Heart right ventricle (tissue), 16 donors: ENCODE results near the gene ZNF81. TPM values are rescaled to one million over a fixed set of nuclear protein-coding genes. Genes with fewer than 3 reads are reported as not detected.
"Not testable (repeated sequence)": the region's sequence is repeated elsewhere in the genome, so short reads cannot be mapped to it uniquely, and the experiment has no call there.

Source experiments
- ATAC-seq, 8 donors: fragments of 200-7000 bp; cut with Tn5 transposase; one replicate each; pipeline ENCODE4 v1.9.1; 2020; ENCODE audit warnings: mild to moderate bottlenecking in 8 of 8, moderate library complexity in 8 of 8, moderate number of reproducible peaks in 1 of 8
- DNase-seq, 2 donors: peaks; one replicate each; pipeline ENCODE4 v3.0.0-alpha.2; 2020
- H3K27ac ChIP-seq, 10 donors: fragments of 200-600 bp; sonication (generic) in 2 of 10; one replicate each; pipeline versions ENCODE4 v1.5.0 to v1.8.0; 2020 to 2022; ENCODE audit warnings: mild to moderate bottlenecking in 3 of 10
- H3K27me3 ChIP-seq, 7 donors: fragments of 200-600 bp; one replicate each; pipeline ENCODE4 v1.8.0; 2021 to 2022; ENCODE audit warnings: mild to moderate bottlenecking in 2 of 7
- H3K36me3 ChIP-seq, 9 donors: fragments of 200-600 bp; sonication (generic) in 1 of 9; one replicate each; pipeline versions ENCODE4 v1.5.0 to v1.8.0; 2020 to 2022; ENCODE audit warnings: mild to moderate bottlenecking in 2 of 9
- H3K4me1 ChIP-seq, 9 donors: fragments of 200-600 bp; sonication (generic) in 1 of 9; one replicate each; pipeline versions ENCODE4 v1.5.0 to v1.8.0; 2020 to 2022; ENCODE audit warnings: mild to moderate bottlenecking in 4 of 9
- H3K4me3 ChIP-seq, 10 donors: fragments of 200-600 bp; sonication (generic) in 2 of 10; one replicate each; pipeline versions ENCODE4 v1.5.0 to v1.8.0; 2020 to 2022; ENCODE audit warnings: mild to moderate bottlenecking in 7 of 10, moderate library complexity in 2 of 10
- H3K9me3 ChIP-seq, 11 donors: fragments of 200-600 bp in 10 of 11; sonication (generic) in 2 of 11; one replicate each; pipeline versions ENCODE4 v1.5.0 to v1.8.0; 2013 to 2022; ENCODE audit warnings: mild to moderate bottlenecking in 2 of 11, control low read depth in 1 of 11, moderate library complexity in 1 of 11
- CTCF ChIP-seq, 9 donors: fragments of 200-600 bp; sonication (generic) in 2 of 9; IDR thresholded peaks; one replicate each; pipeline versions ENCODE4 v1.5.0 to v1.8.0; 2021 to 2022; ENCODE audit warnings: antibody characterized with exemption in 9 of 9, mild to moderate bottlenecking in 5 of 9, moderate library complexity in 1 of 9
- WGBS, 2 donors: extraction: QIAGEN DNeasy Blood & Tissue Kit; methylation state at CpG; one replicate each; pipeline ENCODE4 v1.1.7; 2013; ENCODE audit warnings: inconsistent platforms in 1 of 2; 5-methylcytosine and 5-hydroxymethylcytosine counted together
- intact Hi-C, 10 donors: fragments of 100-400 bp; cut with DNase I; formaldehyde crosslinking; loops; one replicate each; pipeline versions ENCODE4 v1.11.1 to v1.14.2; 2022
- polyA plus RNA-seq, 2 donors: library from polyadenylated mRNA; stranded (reverse); fragments of 200-250 nt; gene quantifications; one replicate each; pipeline ENCODE4 v1.2.3, GENCODE V29; 2013
- total RNA-seq, 10 donors: library from RNA; stranded (reverse); fragmentation: NEBNext Ultra II Directional in 3 of 10; extraction: Animal tissue kit (Norgen Biotek cat#: 25700) in 3 of 10; gene quantifications; one replicate each; pipeline versions ENCODE4 v1.2.1 to v1.2.4, GENCODE V29; 2021 to 2023
- donor health status: Arrhythmogenic right ventricular cardiomyopathy.
- donor health status: ischemic (EF 13 %, LVEDD 7.1; RV severe dilation, severe dysfunction).
- donor health status: healthy with polysubstance abuse.
- donor health status: DM: no; HTN: yes; CAD: no.
- donor health status: DM: no; HTN: no; CAD: no.
- donor health status: ischemic (EF 25% LVEDD 6.9; RV normal size, moderate dysfunction).
- donor health status: ischemic (EF 25% LVEDD 5.7; RV mildly dilated, moderate dysfunction).
- donor health status: healthy.
- donor health status: DM: yes; HTN: yes; CAD: no.
- donor health status: Ischemic cardiomyopathy.
- donor health status: ischemic (EF 35%, LVEDD 5.7; RV mildly dilated, moderate dysfunction).
- donor health status: nonischemic (EF 11% LVEDD 7.7; RV severe dilation, severe dysfunction).
- donor health status: DM: yes; HTN: yes; CAD: no.
- donor health status: PGD.
- donor health status: ischemic (EF 29% LVEDD 5.4; RV normal size, mild dysfunction).
- donor health status: nonischemic (EF 23%, LVEDD 6.1; RV moderate dilation, normal function).

Gene ZNF81
- total and polyA plus RNA-seq, 12 donors: 1.8 to 10.1 (median 6.5) TPM

DNA sequence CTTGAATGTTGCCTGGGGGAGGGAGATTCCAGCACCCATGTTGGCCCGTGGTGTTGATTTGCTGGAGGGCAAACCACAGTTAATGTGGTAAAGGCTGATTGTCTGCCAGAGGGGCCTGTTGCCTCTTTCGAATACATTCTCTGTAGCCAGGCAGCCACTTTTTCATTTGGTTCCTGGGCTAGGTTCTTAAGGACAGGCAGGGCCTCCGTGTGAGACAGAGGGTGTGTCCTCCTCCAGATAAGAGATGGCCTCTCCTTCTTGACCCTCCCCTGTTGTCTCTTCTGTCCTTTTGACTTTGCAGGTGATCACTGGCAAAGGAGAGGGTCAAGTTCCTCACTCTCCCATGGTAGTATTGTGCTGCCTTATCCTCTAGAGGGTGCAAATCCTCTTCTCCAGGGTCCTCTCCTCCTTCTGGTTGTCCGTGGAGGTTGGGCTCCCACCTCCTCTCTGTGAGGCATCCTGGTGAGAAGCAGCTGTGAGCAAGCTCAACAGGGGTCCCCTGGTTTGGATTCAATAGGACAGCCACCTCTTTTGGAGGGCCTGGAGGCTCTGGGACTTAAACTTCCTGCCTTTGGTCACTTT lies 122.2 kb downstream of the ZNF81 start:
- intact Hi-C loops: no loop called here
- Histone ChIP-seq H3K9me3 (no peaks in the 10 kb centered on the region), H3K4me3 (no peak overlapping the region), H3K4me1 (no peaks in the 10 kb centered on the region), H3K27me3 (no peaks in the 10 kb centered on the region), H3K27ac (no peak overlapping the region), H3K36me3 (no peaks in the 10 kb centered on the region)
- WGBS, 2 donors: 36 to 42% methylated on average over 4 of the region's 4 CpGs
- DNase-seq (no peak), ATAC-seq (no peak)
- peak in 1 of 9 donors; percentile 25 for TF ChIP-seq CTCF (IDR thresholded peaks at IDR 0.05)

- TF ChIP-seq CTCF (IDR thresholded peaks at IDR 0.05): no peak
- no peak for DNase-seq
- no peak for ATAC-seq
- intact Hi-C loops: loop anchor here in 1 of 10 donors (10.0 kb wide), 1 partner anchor 64 kb away; no protein-coding TSS in a partner anchor
- H3K4me1 ChIP-seq: no peaks in the 10 kb centered on the region
- H3K4me3 ChIP-seq: no peak overlapping the region
- WGBS, 2 donors: 79 to 81% methylated on average over 2 of the region's 2 CpGs
- H3K36me3 ChIP-seq: no peaks in the 10 kb centered on the region
- no peaks in the 10 kb centered on the region for H3K27me3 ChIP-seq
- H3K9me3 ChIP-seq: peaks cover 0 to 15% (median 0%) of the 10 kb centered on the region in 11 donors
- H3K27ac ChIP-seq: no peak overlapping the region
Measured at GRCh38 chrX:47960406-47960805, 123.7 kb downstream of the ZNF81 start.

DNA sequence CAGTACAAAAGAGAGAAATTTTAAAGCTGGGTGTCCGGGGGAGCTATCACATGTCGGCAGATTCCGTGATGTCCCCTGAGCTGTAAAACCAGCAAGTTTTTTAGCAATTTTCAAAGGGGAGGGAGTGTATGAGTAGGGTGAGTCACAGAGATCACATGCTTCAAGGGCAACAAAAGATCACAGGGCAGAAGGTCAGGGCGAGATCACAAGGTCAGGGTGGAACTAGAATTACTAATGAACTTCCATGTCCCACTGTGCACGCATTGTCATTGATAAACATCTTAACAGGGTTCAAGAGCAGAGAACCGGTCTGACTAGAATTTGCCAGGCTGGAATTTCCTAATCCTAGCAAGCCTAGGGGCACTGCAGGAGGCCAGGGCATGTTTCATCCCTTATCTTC lies 125.1 kb downstream of the ZNF81 start:
- H3K4me1 ChIP-seq, ATAC-seq, H3K27ac ChIP-seq, H3K36me3 ChIP-seq, H3K27me3 ChIP-seq, DNase-seq, H3K4me3 ChIP-seq: not testable (repeated sequence)
- peaks cover 0 to 28% (median 0%) of the 10 kb centered on the region in 11 donors for H3K9me3 ChIP-seq
- intact Hi-C loops: loop anchor here in 1 of 10 donors (10.0 kb wide), 1 partner anchor 63 kb away; no protein-coding TSS in a partner anchor
- WGBS, 2 donors: 83 to 84% methylated on average over 5 to 6 of the region's 6 CpGs

GRCh38 chrX:47965526-47965925 lies 128.8 kb downstream of the ZNF81 start:
- H3K27ac ChIP-seq, DNase-seq, H3K4me3 ChIP-seq, ATAC-seq, H3K4me1 ChIP-seq, H3K36me3 ChIP-seq, H3K27me3 ChIP-seq: not testable (repeated sequence)
- 96 to 97% methylated on average over 12 to 14 of the region's 14 CpGs for WGBS, 2 donors
- H3K9me3 ChIP-seq: peaks cover 0 to 63% (median 0%) of the 10 kb centered on the region in 11 donors
- intact Hi-C loops: loop anchor here in 1 of 10 donors (10.0 kb wide), 1 partner anchor 59 kb away; no protein-coding TSS in a partner anchor

Other genes starting within 250 kb of the ZNF81 start
- 10 to 100 TPM; 10.4 to 16.3 (median 13.8) TPM for gene SYN1, start 217.0 kb upstream of the ZNF81 start, total RNA-seq
- gene SYN1, start 217.0 kb upstream of the ZNF81 start, polyA plus RNA-seq: 10 to 100 TPM in 1 of 2 donors, 1 to 10 TPM in 1; 7.0 to 11.1 TPM
- 10 to 100 TPM in 1 of 10 donors, 1 to 10 TPM in 9; 1.1 to 12.4 (median 1.8) TPM for gene CFP, start 207.0 kb upstream of the ZNF81 start, total RNA-seq
- 1 to 10 TPM; 2.3 to 2.4 TPM for gene CFP, start 207.0 kb upstream of the ZNF81 start, polyA plus RNA-seq
- gene ELK1, start 186.3 kb upstream of the ZNF81 start, total RNA-seq: 10 to 100 TPM; 22.1 to 31.1 (median 24.8) TPM
- 10 to 100 TPM in 1 of 2 donors, 1 to 10 TPM in 1; 6.9 to 34.1 TPM for gene ELK1, start 186.3 kb upstream of the ZNF81 start, polyA plus RNA-seq
- 100 to 1,000 TPM in 2 of 10 donors, 10 to 100 TPM in 8; 84.1 to 113 (median 92.1) TPM for gene UXT, start 177.7 kb upstream of the ZNF81 start, total RNA-seq
- 100 to 1,000 TPM in 1 of 2 donors, 10 to 100 TPM in 1; 89.6 to 242 TPM for gene UXT, start 177.7 kb upstream of the ZNF81 start, polyA plus RNA-seq
- 1 to 10 TPM; 2.3 to 4.0 (median 3.1) TPM for gene ZNF182, start 167.1 kb downstream of the ZNF81 start, total RNA-seq
- 1 to 10 TPM; 1.6 to 4.3 TPM for gene ZNF182, start 167.1 kb downstream of the ZNF81 start, polyA plus RNA-seq
- gene SPACA5, start 170.1 kb downstream of the ZNF81 start, total RNA-seq: not detected
- gene SPACA5, start 170.1 kb downstream of the ZNF81 start, polyA plus RNA-seq: not detected
- gene ZNF630, start 234.7 kb downstream of the ZNF81 start, total RNA-seq: 1 to 10 TPM; 1.3 to 3.5 (median 2.6) TPM
- 1 to 10 TPM in 1 of 2 donors, under 1 TPM in 1; 0.96 to 2.5 TPM for gene ZNF630, start 234.7 kb downstream of the ZNF81 start, polyA plus RNA-seq